IMR-90 (cell line): ENCODE results near the gene LONRF3. TPM values are rescaled to one million over a fixed set of nuclear protein-coding genes. Genes with fewer than 3 reads are reported as not detected.
A peak's percentile ranks its signal among the peaks of the same experiment; 100 is the strongest.

ENCODE experiments used
- ATAC-seq: fragments of 200-7000 bp; cut with Tn5 transposase; 2 replicates; pipeline ENCODE4 v1.9.1; 2020; ENCODE audit warnings: low read depth, mild to moderate bottlenecking, moderate library complexity
- BruUV-seq: library from RNA; stranded (reverse); fragments of 400-500 nt; replicated peaks from 2 replicates; lab custom pipeline; 2021; lab: Mats Ljungman, UMichigan
- CTCF ChIA-PET: fragments of 300-600 bp; formaldehyde crosslinking; extraction: SDS; loops from one replicate; lab custom pipeline; 2021; ENCODE audit warnings: antibody characterized with exemption; lab: Yijun Ruan, JAX
- POLR2A ChIA-PET: fragments of 300-600 bp; sonication (Branson Sonifier 250); formaldehyde crosslinking; loops from one replicate; lab custom pipeline; 2022; ENCODE audit warnings: antibody characterized with exemption; ENCODE audit not compliant: unreplicated experiment; lab: Charles Lee
- DNase-seq: peaks from one replicate; pipeline ENCODE4 v3.0.0; 2013
- H2AFZ ChIP-seq: replicated peaks from 2 replicates; pipeline ENCODE3; 2013; ENCODE audit warnings: low read length, mild to moderate bottlenecking; ENCODE audit not compliant: poor library complexity
- H2AK5ac ChIP-seq: 2 replicates; pipeline ENCODE4 v1.6.1; 2013; ENCODE audit warnings: low read depth, low read length, inconsistent platforms
- H2AK9ac ChIP-seq: replicated peaks from 2 replicates; pipeline ENCODE3; 2013; ENCODE audit warnings: mild to moderate bottlenecking, low read depth, low read length, moderate library complexity; ENCODE audit not compliant: poor library complexity
- H2BK120ac ChIP-seq: 2 replicates; pipeline ENCODE4 v1.6.1; 2013; ENCODE audit warnings: low read depth, low read length, inconsistent platforms
- H2BK15ac ChIP-seq: 3 replicates; pipeline ENCODE4 v1.6.1; 2013; ENCODE audit warnings: low read depth, low read length, inconsistent platforms
- H2BK20ac ChIP-seq: 2 replicates; pipeline ENCODE4 v1.6.1; 2013; ENCODE audit warnings: low read depth, mild to moderate bottlenecking, inconsistent platforms, low read length, moderate library complexity
- H2BK5ac ChIP-seq: 2 replicates; pipeline ENCODE4 v1.6.1; 2013; ENCODE audit warnings: mild to moderate bottlenecking, low read depth, low read length, inconsistent platforms; ENCODE audit not compliant: poor library complexity, severe bottlenecking
- H3K14ac ChIP-seq: replicated peaks from 2 replicates; pipeline ENCODE4 v1.6.1; 2013; ENCODE audit warnings: low read depth, low read length, inconsistent platforms
- H3K18ac ChIP-seq: 2 replicates; pipeline ENCODE4 v1.6.1; 2013; ENCODE audit warnings: low read depth, low read length, control low read depth
- H3K23ac ChIP-seq: 2 replicates; pipeline ENCODE4 v1.6.1; 2013; ENCODE audit warnings: low read depth, low read length, inconsistent platforms
- H3K27ac ChIP-seq: 2 replicates; pipeline ENCODE4 v1.5.1; 2013; ENCODE audit warnings: mild to moderate bottlenecking, control low read depth, low read length; ENCODE audit not compliant: insufficient read depth
- H3K27me3 ChIP-seq: 2 replicates; pipeline ENCODE4 v1.6.1; 2013; ENCODE audit warnings: low read length; ENCODE audit not compliant: control insufficient read depth, insufficient read depth
- H3K36me3 ChIP-seq: 2 replicates; pipeline ENCODE4 v1.6.1; 2013; ENCODE audit warnings: low read length, mixed read lengths; ENCODE audit not compliant: control insufficient read depth, insufficient read depth
- H3K4ac ChIP-seq: 2 replicates; pipeline ENCODE4 v1.6.1; 2013; ENCODE audit warnings: low read depth, low read length, inconsistent platforms
- H3K4me1 ChIP-seq: 2 replicates; pipeline ENCODE4 v1.6.1; 2013; ENCODE audit warnings: low read length, mixed read lengths; ENCODE audit not compliant: control insufficient read depth, insufficient read depth
- H3K4me2 ChIP-seq: 2 replicates; pipeline ENCODE4 v1.6.1; 2013; ENCODE audit warnings: low read depth, mild to moderate bottlenecking, control low read depth, low read length, moderate library complexity
- H3K4me3 ChIP-seq: 2 replicates; pipeline ENCODE4 v1.5.1; 2013; ENCODE audit warnings: low read depth, mild to moderate bottlenecking, control low read depth, low read length, moderate library complexity; ENCODE audit not compliant: insufficient read depth
- H3K56ac ChIP-seq: 2 replicates; pipeline ENCODE4 v1.6.1; 2013; ENCODE audit warnings: low read length, inconsistent platforms; ENCODE audit not compliant: insufficient read depth; ENCODE audit errors: extremely low read depth
- H3K79me1 ChIP-seq, 2 experiments: 2 replicates each; pipeline ENCODE4 v1.6.1; 2013; ENCODE audit warnings: low read length in 2 of 2, inconsistent platforms in 1 of 2, low read depth in 1 of 2
- H3K9ac ChIP-seq: 2 replicates; pipeline ENCODE4 v1.6.1; 2013; ENCODE audit warnings: low read depth, low read length, control low read depth
- H3K9me1 ChIP-seq: 2 replicates; pipeline ENCODE4 v1.6.1; 2013; ENCODE audit warnings: low read length, inconsistent platforms; ENCODE audit not compliant: insufficient read depth
- H3K9me3 ChIP-seq: 2 replicates; pipeline ENCODE4 v1.6.1; 2013; ENCODE audit warnings: low read length; ENCODE audit not compliant: control insufficient read depth, insufficient read depth
- H4K20me1 ChIP-seq: 2 replicates; pipeline ENCODE4 v1.6.1; 2013; ENCODE audit warnings: low read length, inconsistent platforms; ENCODE audit not compliant: insufficient read depth
- H4K5ac ChIP-seq: 2 replicates; pipeline ENCODE4 v1.6.1; 2013; ENCODE audit warnings: mild to moderate bottlenecking, low read depth, low read length, control low read depth
- H4K8ac ChIP-seq, 2 experiments: 2 replicates each; pipeline ENCODE4 v1.6.1; 2013; ENCODE audit warnings: low read depth in 2 of 2, low read length in 2 of 2, control low read depth in 1 of 2, inconsistent platforms in 1 of 2
- H4K91ac ChIP-seq: 2 replicates; pipeline ENCODE4 v1.6.1; 2013; ENCODE audit warnings: low read depth, low read length, inconsistent platforms; ENCODE audit not compliant: insufficient read depth
- CEBPB ChIP-seq: IDR thresholded peaks from 2 replicates; pipeline ENCODE4 v1.6.1; 2012; ENCODE audit warnings: low read depth, low read length, improper control_type of control experiment
- CHD1 ChIP-seq: IDR thresholded peaks from 2 replicates; pipeline ENCODE4 v1.6.1; 2012; ENCODE audit warnings: low read depth, low read length, improper control_type of control experiment
- CTCF ChIP-seq: conservative IDR thresholded peaks from 2 replicates; pipeline ENCODE4 v1.5.1; 2012; ENCODE audit warnings: mild to moderate bottlenecking, low read depth, low read length, improper control_type of control experiment
- ELK1 ChIP-seq: fragments of 150-350 bp; IDR thresholded peaks from 2 replicates; pipeline ENCODE4 v1.6.1; 2016; ENCODE audit warnings: low read depth, mild to moderate bottlenecking, low read length, moderate library complexity, borderline replicate concordance
- FOS ChIP-seq: fragments of 150-350 bp; IDR thresholded peaks from 2 replicates; pipeline ENCODE4 v1.6.1; 2016; ENCODE audit warnings: low read depth, low read length
- MAFK ChIP-seq: IDR thresholded peaks from 2 replicates; pipeline ENCODE4 v1.6.1; 2012; ENCODE audit warnings: low read depth, low read length, improper control_type of control experiment
- MAZ ChIP-seq: IDR thresholded peaks from 2 replicates; pipeline ENCODE4 v1.6.1; 2012; ENCODE audit warnings: low read depth, mild to moderate bottlenecking, low read length, improper control_type of control experiment, moderate library complexity, borderline replicate concordance
- NFE2L2 ChIP-seq: fragments of 150-350 bp; IDR thresholded peaks from 2 replicates; pipeline ENCODE4 v1.6.1; 2016; ENCODE audit warnings: low read depth, mild to moderate bottlenecking, low read length
- POLR2A ChIP-seq: IDR thresholded peaks from 2 replicates; pipeline ENCODE4 v1.6.1; 2012; ENCODE audit warnings: mild to moderate bottlenecking, low read depth, low read length
- RAD21 ChIP-seq: IDR thresholded peaks from 2 replicates; pipeline ENCODE4 v1.6.1; 2012; ENCODE audit warnings: low read length, improper control_type of control experiment
- RCOR1 ChIP-seq: IDR thresholded peaks from 2 replicates; pipeline ENCODE4 v1.6.1; 2012; ENCODE audit warnings: mild to moderate bottlenecking, low read length, improper control_type of control experiment; ENCODE audit not compliant: insufficient replicate concordance
- RFX5 ChIP-seq: IDR thresholded peaks from 2 replicates; pipeline ENCODE4 v1.8.0; 2012; ENCODE audit warnings: low read depth, mild to moderate bottlenecking, low read length, moderate library complexity
- SMC3 ChIP-seq: fragments of 150-350 bp; IDR thresholded peaks from 2 replicates; pipeline ENCODE4 v1.6.1; 2016; ENCODE audit warnings: low read depth, mild to moderate bottlenecking, antibody characterized with exemption, low read length, moderate library complexity
- USF2 ChIP-seq: fragments of 150-350 bp; IDR thresholded peaks from 2 replicates; pipeline ENCODE4 v1.6.1; 2017; ENCODE audit warnings: mild to moderate bottlenecking, antibody characterized with exemption, low read length, low read depth
- WGBS, 2 experiments: methylation state at CpG; one replicate each; pipeline versions ENCODE4 v1.1.5 to v1.1.7; 2013; ENCODE audit warnings: missing lambda C conversion rate in 2 of 2; ENCODE audit not compliant: insufficient read length in 1 of 2; ENCODE audit errors: extremely low coverage in 2 of 2; 5-methylcytosine and 5-hydroxymethylcytosine counted together
- dilution Hi-C: fragments of 300-500 bp; cut with HindIII; formaldehyde crosslinking; loops from one replicate; pipeline ENCODE4 v1.14.3; 2018; ENCODE audit warnings: low sequenced_read_pairs; ENCODE audit not compliant: unreplicated experiment
- in situ Hi-C: fragments of 300-500 bp; cut with MboI; formaldehyde crosslinking; loops from 3 replicates; pipeline ENCODE4 v1.14.3; 2019; ENCODE audit warnings: low sequenced_read_pairs, inconsistent platforms, mixed read lengths
- intact Hi-C: fragments of 100-400 bp; cut with micrococcal nuclease; formaldehyde crosslinking; loops from 2 replicates; pipeline ENCODE4 v1.10.0; 2022
- polyA plus RNA-seq, 3 experiments: library from polyadenylated mRNA; depleted of rRNA; stranded (reverse); fragments of >200 nt; gene quantifications; 2 replicates each; pipeline ENCODE4 v1.2.3, GENCODE V29; 2012; ENCODE audit warnings: low replicate concordance in 1 of 3
- total RNA-seq: library from RNA; depleted of rRNA; stranded (reverse); fragments of >200 nt; gene quantifications from 2 replicates; pipeline ENCODE4 v1.2.3, GENCODE V29; 2012

LONRF3 gene
- total and polyA plus RNA-seq, 2 of the 4 experiments (the other 2 are of a cell fraction) = not detected

GRCh38 chrX:118976599-118977340 lies 2.4 kb downstream of the LONRF3 start:
- no peak overlapping the region for H2BK5ac ChIP-seq
- no peak overlapping the region for H2AFZ ChIP-seq
- H3K9ac ChIP-seq = no peak overlapping the region
- H3K4me3 ChIP-seq = no peak overlapping the region
- H3K14ac ChIP-seq = no peak overlapping the region
- no peak overlapping the region for H2AK9ac ChIP-seq
- H3K23ac ChIP-seq = no peak overlapping the region
- H3K4ac ChIP-seq = no peak overlapping the region
- no peak overlapping the region for H4K91ac ChIP-seq
- H3K9me3 ChIP-seq = peaks cover 3% of the 10 kb centered on the region
- no peak overlapping the region for H4K5ac ChIP-seq
- H3K4me1 ChIP-seq = no peaks in the 10 kb centered on the region
- H3K18ac ChIP-seq = no peak overlapping the region
- ChIA-PET CTCF (interaction anchor here (1.2 kb wide), 1 partner anchor 28 kb away, joined by 3 read pairs; no protein-coding TSS in a partner anchor), POLR2A (no interaction called here)
- no peaks in the 10 kb centered on the region for H4K20me1 ChIP-seq
- H2BK15ac ChIP-seq = no peak overlapping the region
- intact Hi-C loops (no loop called here), in situ Hi-C loops (no loop called here), dilution Hi-C loops (no loop called here)
- H3K4me2 ChIP-seq = peak overlapping the region; percentile 32; the same call in 1 of the 2 replicates
- no peaks in the 10 kb centered on the region for H3K36me3 ChIP-seq
- H3K27me3 ChIP-seq = peaks cover 53% of the 10 kb centered on the region
- H2BK120ac ChIP-seq = no peak overlapping the region
- no peak for DNase-seq
- no peaks in the 10 kb centered on the region for H3K9me1 ChIP-seq
- H3K56ac ChIP-seq = no peak overlapping the region
- no TSS peak for BruUV-seq
- ATAC-seq = peak; percentile 35; the same call in 1 of the 2 replicates
- no peak overlapping the region for H2AK5ac ChIP-seq
- H4K8ac ChIP-seq = no peak overlapping the region
- no peak overlapping the region for H2BK20ac ChIP-seq
- H3K79me1 ChIP-seq = no peaks in the 10 kb centered on the region
- 20% methylated on average over 2 of the region's 17 CpGs; no CpG with 5 or more reads in 1 of the 2 experiments for WGBS, 2 experiments
- H3K27ac ChIP-seq = no peak overlapping the region
- TF ChIP-seq CHD1 = no peak
- TF ChIP-seq MAZ = no peak
- no peak for TF ChIP-seq POLR2A
- no peak for TF ChIP-seq MAFK
- TF ChIP-seq SMC3 = no peak
- TF ChIP-seq ELK1 = no peak
- TF ChIP-seq NFE2L2 = no peak
- no peak for TF ChIP-seq CEBPB
- no peak for TF ChIP-seq CTCF
- no peak for TF ChIP-seq FOS
- no peak for TF ChIP-seq RAD21
- no peak for TF ChIP-seq RFX5
- no peak for TF ChIP-seq USF2
- TF ChIP-seq RCOR1 = no peak
